ENCODE results near the gene CTBP2. TPM values are rescaled to one million over a fixed set of nuclear protein-coding genes. Genes with fewer than 3 reads are reported as not detected.

CTBP2 gene
- total RNA-seq, 2 donors from 2014 or later: 32.0 to 49.0 TPM

DNA sequence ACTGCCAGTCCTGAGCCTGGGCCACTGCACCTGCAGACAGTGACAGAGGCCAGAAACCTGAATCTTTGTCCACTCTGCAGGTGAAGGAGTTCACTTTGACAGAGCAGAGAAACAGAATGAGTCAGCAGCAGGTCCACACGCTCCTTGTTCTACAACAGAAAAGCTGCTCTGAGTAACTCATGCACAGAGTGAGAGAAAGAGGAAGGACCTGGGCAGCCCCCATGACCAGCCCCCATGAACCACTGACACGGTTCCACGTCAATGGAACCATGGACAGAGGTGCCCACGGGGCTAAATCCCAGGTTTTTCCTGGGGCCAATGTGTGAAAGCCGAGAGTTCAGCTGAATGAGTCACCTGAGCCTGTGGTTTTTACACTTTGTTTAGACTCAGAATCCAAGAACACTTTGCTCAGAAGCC is 40.8 kb upstream of the CTBP2 start:
- DNase-seq: no peak
- Histone ChIP-seq H3K27me3 (no peaks in the 10 kb centered on the region), H3K4me1 (no peaks in the 10 kb centered on the region), H3K27ac (no peak overlapping the region), H3K9me3 (no peaks in the 10 kb centered on the region), H3K4me3 (no peak overlapping the region), H3K36me3 (replicated peaks in 1 of 2; ENCODE audit: insufficient read depth in 1 of 2, low read depth in 2 of 2) (no peaks in the 10 kb centered on the region)
- intact Hi-C loops (cut with DNase I): no loop called here
- TF ChIP-seq, protein P1, sequence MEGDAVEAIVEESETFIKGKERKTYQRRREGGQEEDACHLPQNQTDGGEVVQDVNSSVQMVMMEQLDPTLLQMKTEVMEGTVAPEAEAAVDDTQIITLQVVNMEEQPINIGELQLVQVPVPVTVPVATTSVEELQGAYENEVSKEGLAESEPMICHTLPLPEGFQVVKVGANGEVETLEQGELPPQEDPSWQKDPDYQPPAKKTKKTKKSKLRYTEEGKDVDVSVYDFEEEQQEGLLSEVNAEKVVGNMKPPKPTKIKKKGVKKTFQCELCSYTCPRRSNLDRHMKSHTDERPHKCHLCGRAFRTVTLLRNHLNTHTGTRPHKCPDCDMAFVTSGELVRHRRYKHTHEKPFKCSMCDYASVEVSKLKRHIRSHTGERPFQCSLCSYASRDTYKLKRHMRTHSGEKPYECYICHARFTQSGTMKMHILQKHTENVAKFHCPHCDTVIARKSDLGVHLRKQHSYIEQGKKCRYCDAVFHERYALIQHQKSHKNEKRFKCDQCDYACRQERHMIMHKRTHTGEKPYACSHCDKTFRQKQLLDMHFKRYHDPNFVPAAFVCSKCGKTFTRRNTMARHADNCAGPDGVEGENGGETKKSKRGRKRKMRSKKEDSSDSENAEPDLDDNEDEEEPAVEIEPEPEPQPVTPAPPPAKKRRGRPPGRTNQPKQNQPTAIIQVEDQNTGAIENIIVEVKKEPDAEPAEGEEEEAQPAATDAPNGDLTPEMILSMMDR (IDR thresholded peaks at IDR 0.05): no peak
- no peak for TF ChIP-seq POLR2A (IDR thresholded peaks at IDR 0.05)
- ATAC-seq: no peak
- 89% methylated on average over 4 to 5 of the region's 5 CpGs for WGBS, 2 donors

DNA sequence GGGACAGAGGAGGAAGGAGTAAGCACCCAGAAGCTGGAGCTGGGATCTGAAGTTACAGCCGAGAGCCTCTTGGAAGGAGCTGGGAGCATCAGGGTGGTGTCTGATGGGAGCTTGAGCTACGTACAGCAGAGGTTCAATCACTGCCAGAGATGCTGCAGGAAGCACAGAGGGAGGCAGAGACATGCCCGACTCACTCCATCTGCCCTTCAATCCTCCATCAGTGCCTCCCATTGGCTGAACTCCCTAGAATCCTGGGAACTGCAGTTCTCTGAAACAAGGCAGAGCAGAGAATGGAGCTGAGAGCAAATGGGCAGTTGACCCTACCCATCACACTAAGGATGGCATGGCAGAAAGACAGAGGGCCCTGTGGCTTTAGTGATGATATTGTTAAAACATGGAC is 40.0 kb upstream of the CTBP2 start:
- H3K4me1 ChIP-seq: no peaks in the 10 kb centered on the region
- no peaks in the 10 kb centered on the region for H3K27me3 ChIP-seq
- no peak overlapping the region for H3K4me3 ChIP-seq
- no peak for DNase-seq
- intact Hi-C loops (cut with DNase I): no loop called here
- ATAC-seq: no peak
- 75 to 76% methylated on average over 3 of the region's 3 CpGs for WGBS, 2 donors
- H3K27ac ChIP-seq: no peak overlapping the region
- H3K36me3 ChIP-seq (replicated peaks in 1 of 2; ENCODE audit: insufficient read depth in 1 of 2, low read depth in 2 of 2): no peaks in the 10 kb centered on the region
- TF ChIP-seq, protein P1 (IDR thresholded peaks at IDR 0.05): no peak
- TF ChIP-seq POLR2A (IDR thresholded peaks at IDR 0.05): no peak
- no peaks in the 10 kb centered on the region for H3K9me3 ChIP-seq

GRCh38 chr10:125199270-125199669 is 38.9 kb upstream of the CTBP2 start:
- H3K9me3 ChIP-seq: no peaks in the 10 kb centered on the region
- H3K27ac ChIP-seq: no peak overlapping the region
- WGBS, 2 donors: 84 to 87% methylated on average over 2 of the region's 2 CpGs
- no peak for ATAC-seq
- no peaks in the 10 kb centered on the region for H3K36me3 ChIP-seq (replicated peaks in 1 of 2; ENCODE audit: insufficient read depth in 1 of 2, low read depth in 2 of 2)
- H3K4me1 ChIP-seq: no peaks in the 10 kb centered on the region
- intact Hi-C loops (cut with DNase I): no loop called here
- no peaks in the 10 kb centered on the region for H3K27me3 ChIP-seq
- no peak for DNase-seq
- TF ChIP-seq POLR2A (IDR thresholded peaks at IDR 0.05): no peak
- TF ChIP-seq, protein P1 (IDR thresholded peaks at IDR 0.05): no peak
- H3K4me3 ChIP-seq: no peak overlapping the region

- 85 to 89% methylated on average over 10 of the region's 10 CpGs for WGBS, 2 donors
- Histone ChIP-seq H3K27ac (no peak overlapping the region), H3K4me1 (no peaks in the 10 kb centered on the region), H3K9me3 (no peaks in the 10 kb centered on the region), H3K27me3 (no peaks in the 10 kb centered on the region), H3K4me3 (no peak overlapping the region), H3K36me3 (replicated peaks in 1 of 2; ENCODE audit: insufficient read depth in 1 of 2, low read depth in 2 of 2) (no peaks in the 10 kb centered on the region)
- intact Hi-C loops (cut with DNase I): no loop called here
- TF ChIP-seq, protein P1 (IDR thresholded peaks at IDR 0.05): no peak
- TF ChIP-seq POLR2A (IDR thresholded peaks at IDR 0.05): no peak
- DNase-seq: no peak
- ATAC-seq: no peak
These were observed 34.5 kb upstream of the CTBP2 start for GRCh38 chr10:125194814-125195213.

DNA sequence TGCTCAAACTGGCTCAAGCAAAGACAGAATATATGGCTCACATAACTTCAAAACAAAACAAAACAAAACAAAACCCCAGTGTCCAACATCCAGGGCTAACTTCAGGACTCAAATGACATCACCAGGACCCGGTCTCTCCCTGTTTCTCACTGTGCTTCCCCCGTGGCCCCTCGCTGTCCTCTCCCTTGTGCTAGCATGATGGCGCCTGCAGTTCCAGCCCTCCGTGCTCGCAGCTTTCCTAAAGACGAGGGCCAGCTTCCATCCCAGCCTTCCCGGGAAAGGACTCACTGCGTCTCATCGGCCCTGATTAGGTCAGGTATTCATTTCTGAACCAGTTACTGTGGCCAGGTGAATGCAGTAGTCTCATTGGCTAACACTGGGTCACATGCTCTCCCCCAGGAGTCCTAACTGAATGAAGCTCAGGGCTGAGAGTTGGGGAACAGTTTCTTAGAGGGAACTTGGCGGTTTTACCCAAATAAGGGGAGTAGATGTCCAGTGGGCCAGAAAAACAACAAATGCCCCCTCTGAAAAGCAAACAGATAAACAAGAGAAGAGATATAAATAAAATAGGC is 33.0 kb upstream of the CTBP2 start:
- H3K36me3 ChIP-seq (replicated peaks in 1 of 2; ENCODE audit: insufficient read depth in 1 of 2, low read depth in 2 of 2): no peaks in the 10 kb centered on the region
- no peak for TF ChIP-seq POLR2A (IDR thresholded peaks at IDR 0.05)
- TF ChIP-seq, protein P1 (IDR thresholded peaks at IDR 0.05): no peak
- H3K27me3 ChIP-seq: no peaks in the 10 kb centered on the region
- H3K9me3 ChIP-seq: no peaks in the 10 kb centered on the region
- H3K4me1 ChIP-seq: no peaks in the 10 kb centered on the region
- no peak overlapping the region for H3K4me3 ChIP-seq
- intact Hi-C loops (cut with DNase I): no loop called here
- 88 to 90% methylated on average over 9 to 11 of the region's 11 CpGs for WGBS, 2 donors
- no peak overlapping the region for H3K27ac ChIP-seq
- DNase-seq (no peak), ATAC-seq (no peak)
